Ectodermal cell (in vitro differentiated cells): ENCODE data around the gene NF2.
A peak's percentile ranks its signal among the peaks of the same experiment; 100 is the strongest.

Experiments used
- H3K27ac ChIP-seq: 2 replicates; pipeline ENCODE4 v1.7.0; 2013; ENCODE audit warnings: mild to moderate bottlenecking, low read depth, low read length; ENCODE audit not compliant: insufficient read depth, poor library complexity, severe bottlenecking
- H3K27me3 ChIP-seq: 2 replicates; pipeline ENCODE4 v1.7.0; 2013; ENCODE audit warnings: mild to moderate bottlenecking, low read length; ENCODE audit not compliant: insufficient read depth, control insufficient read depth, poor library complexity, severe bottlenecking
- H3K36me3 ChIP-seq: one replicate; pipeline ENCODE4 v1.7.0; 2013; ENCODE audit warnings: low read length; ENCODE audit not compliant: control insufficient read depth, insufficient read depth
- H3K4me1 ChIP-seq: one replicate; pipeline ENCODE4 v1.7.0; 2013; ENCODE audit warnings: low read length; ENCODE audit not compliant: control insufficient read depth, insufficient read depth
- H3K4me3 ChIP-seq: 2 replicates; pipeline ENCODE4 v1.7.0; 2013; ENCODE audit warnings: low read depth, low read length, control low read depth; ENCODE audit not compliant: insufficient read depth
- H3K9me3 ChIP-seq: 2 replicates; pipeline ENCODE4 v1.7.0; 2013; ENCODE audit warnings: mild to moderate bottlenecking, low read length, moderate library complexity; ENCODE audit not compliant: control insufficient read depth
- WGBS, 2 experiments: methylation state at CpG; one replicate each; pipeline ENCODE4 v1.1.7; 2013; ENCODE audit warnings: missing lambda C conversion rate in 2 of 2; 5-methylcytosine and 5-hydroxymethylcytosine counted together

The NF2 gene

GRCh38 chr22:29661336-29661735 lies 57.9 kb downstream of the NF2 start:
- no peak overlapping the region for H3K4me3 ChIP-seq
- H3K36me3 ChIP-seq = no peaks in the 10 kb centered on the region
- no peak overlapping the region for H3K27ac ChIP-seq
- H3K4me1 ChIP-seq = peaks cover 5% of the 10 kb centered on the region
- H3K27me3 ChIP-seq = no peaks in the 10 kb centered on the region
- no peaks in the 10 kb centered on the region for H3K9me3 ChIP-seq
- WGBS, 2 experiments = 100% methylated on average over 1 to 2 of the region's 2 CpGs

GRCh38 chr22:29663180-29663821 lies 59.9 kb downstream of the NF2 start:
- H3K36me3 ChIP-seq = no peaks in the 10 kb centered on the region

GRCh38 chr22:29665486-29665885 lies 62.1 kb downstream of the NF2 start:
- Histone ChIP-seq H3K27me3 (no peaks in the 10 kb centered on the region), H3K27ac (no peak overlapping the region), H3K9me3 (no peaks in the 10 kb centered on the region), H3K4me3 (no peak overlapping the region), H3K36me3 (peaks cover 3% of the 10 kb centered on the region), H3K4me1 (peaks cover 11% of the 10 kb centered on the region)
- 88 to 98% methylated on average over 7 to 8 of the region's 8 CpGs for WGBS, 2 experiments

More at GRCh38 chr22:29663180-29663821, 59.9 kb downstream of the NF2 start:
- Histone ChIP-seq H3K27me3 (no peaks in the 10 kb centered on the region), H3K4me1 (no peaks in the 10 kb centered on the region), H3K9me3 (no peaks in the 10 kb centered on the region), H3K27ac (no peak overlapping the region), H3K4me3 (no peak overlapping the region)
- whole genome bisulfite sequencing, 2 experiments = 92 to 96% methylated on average over 8 of the region's 8 CpGs

- Histone ChIP-seq H3K4me3 (no peak overlapping the region), H3K36me3 (peaks cover 3% of the 10 kb centered on the region), H3K27me3 (no peaks in the 10 kb centered on the region), H3K9me3 (no peaks in the 10 kb centered on the region), H3K27ac (no peak overlapping the region), H3K4me1 (peaks cover 17% of the 10 kb centered on the region)
- WGBS, 2 experiments = 94 to 95% methylated on average over 4 of the region's 4 CpGs
These were observed 65.2 kb downstream of the NF2 start for GRCh38 chr22:29668673-29669072.

- Histone ChIP-seq H3K4me3 (no peak overlapping the region), H3K36me3 (peaks cover 12% of the 10 kb centered on the region), H3K27me3 (no peaks in the 10 kb centered on the region), H3K9me3 (no peaks in the 10 kb centered on the region), H3K27ac (peak overlapping the region; percentile 55), H3K4me1 (peaks cover 17% of the 10 kb centered on the region)
- 6 to 13% methylated on average over 3 of the region's 3 CpGs for WGBS, 2 experiments
These were observed 67.2 kb downstream of the NF2 start for GRCh38 chr22:29670626-29671025.

- peaks cover 26% of the 10 kb centered on the region for H3K36me3 ChIP-seq
- 95 to 97% methylated on average over 14 of the region's 14 CpGs for WGBS, 2 experiments
These were observed 70.1 kb downstream of the NF2 start for GRCh38 chr22:29673361-29674066.

GRCh38 chr22:29674121-29674520 lies 70.7 kb downstream of the NF2 start:
- Histone ChIP-seq H3K27me3 (no peaks in the 10 kb centered on the region), H3K27ac (no peak overlapping the region), H3K4me1 (peaks cover 17% of the 10 kb centered on the region), H3K9me3 (no peaks in the 10 kb centered on the region), H3K36me3 (peaks cover 29% of the 10 kb centered on the region), H3K4me3 (no peak overlapping the region)
- WGBS, 2 experiments = 93 to 96% methylated on average over 8 of the region's 8 CpGs

More at GRCh38 chr22:29673361-29674066, 70.1 kb downstream of the NF2 start:
- Histone ChIP-seq H3K27me3 (no peaks in the 10 kb centered on the region), H3K4me3 (no peak overlapping the region), H3K4me1 (peaks cover 17% of the 10 kb centered on the region), H3K9me3 (no peaks in the 10 kb centered on the region), H3K27ac (no peak overlapping the region)

- H3K27me3 ChIP-seq = no peaks in the 10 kb centered on the region
- no peak overlapping the region for H3K27ac ChIP-seq
- 91 to 100% methylated on average over 1 of the region's 1 CpG for WGBS, 2 experiments
- no peak overlapping the region for H3K4me3 ChIP-seq
- H3K9me3 ChIP-seq = no peaks in the 10 kb centered on the region
- H3K4me1 ChIP-seq = no peaks in the 10 kb centered on the region
- H3K36me3 ChIP-seq = peaks cover 30% of the 10 kb centered on the region
These were observed 75.9 kb downstream of the NF2 start for GRCh38 chr22:29679316-29679715.

- H3K4me1 ChIP-seq = peaks cover 8% of the 10 kb centered on the region
- H3K4me3 ChIP-seq = no peak overlapping the region
- H3K36me3 ChIP-seq = peaks cover 7% of the 10 kb centered on the region
- no peak overlapping the region for H3K27ac ChIP-seq
- H3K27me3 ChIP-seq = no peaks in the 10 kb centered on the region
- no peaks in the 10 kb centered on the region for H3K9me3 ChIP-seq
- WGBS, 2 experiments = 94 to 98% methylated on average over 4 of the region's 4 CpGs
These were observed 80.1 kb downstream of the NF2 start for GRCh38 chr22:29683536-29683935.

- 95% methylated on average over 4 of the region's 4 CpGs for WGBS, 2 experiments
These were observed 80.8 kb downstream of the NF2 start for GRCh38 chr22:29684244-29684643.

More at GRCh38 chr22:29684244-29684643, 80.8 kb downstream of the NF2 start:
- Histone ChIP-seq H3K4me1 (peaks cover 13% of the 10 kb centered on the region), H3K27ac (no peak overlapping the region), H3K36me3 (peaks cover under 1% of the 10 kb centered on the region), H3K27me3 (no peaks in the 10 kb centered on the region), H3K9me3 (no peaks in the 10 kb centered on the region), H3K4me3 (no peak overlapping the region)
